GM18517 (cell line): ENCODE measurements around the gene KRAS.

Experiments used
- ATAC-seq: cut with Tn5 transposase; IDR thresholded peaks from one replicate; pipeline ENCODE4 v1.9.1; 2021; ENCODE audit warnings: mild to moderate bottlenecking, moderate library complexity; ENCODE audit not compliant: unreplicated experiment

The KRAS gene

GRCh38 chr12:25197608-25198007, 53.1 kb downstream of the KRAS start:
- ATAC-seq = no peak

GRCh38 chr12:25195056-25195971, 55.4 kb downstream of the KRAS start, which contains the start of the genes DNAI7 and ETFRF1:
Gene DNAI7, minus strand, starts transcription at chr12:25195160. Its CDS starts 82 bp downstream, at chr12:25195078.
Gene ETFRF1, plus strand, starts transcription at chr12:25195237. Its CDS starts 8,720 bp downstream, at chr12:25203957.
- peak; percentile 86 for ATAC-seq

GRCh38 chr12:25194722-25195055, 56.0 kb downstream of the KRAS start:
- no peak for ATAC-seq

- no peak for ATAC-seq
These were observed 56.5 kb downstream of the KRAS start for GRCh38 chr12:25194214-25194613.

GRCh38 chr12:25190793-25191192, 59.9 kb downstream of the KRAS start:
- ATAC-seq = no peak

GRCh38 chr12:25189656-25190055, 61.1 kb downstream of the KRAS start:
- ATAC-seq = no peak

- no peak for ATAC-seq
These were observed 62.9 kb downstream of the KRAS start for GRCh38 chr12:25187781-25188180.

GRCh38 chr12:25186788-25187402, 63.8 kb downstream of the KRAS start:
- peak; percentile 76 for ATAC-seq

GRCh38 chr12:25186038-25186787, 64.5 kb downstream of the KRAS start:
- ATAC-seq = peak; percentile 75

GRCh38 chr12:25184132-25184531, 66.6 kb downstream of the KRAS start:
- ATAC-seq = no peak

- no peak for ATAC-seq
These were observed 68.0 kb downstream of the KRAS start for GRCh38 chr12:25182765-25183164.

GRCh38 chr12:25162866-25163265, 87.9 kb downstream of the KRAS start:
- no peak for ATAC-seq

GRCh38 chr12:25156061-25156460, 94.7 kb downstream of the KRAS start:
- ATAC-seq = no peak

GRCh38 chr12:25155022-25155576, 95.6 kb downstream of the KRAS start:
- ATAC-seq = peak; percentile 65
